Sigmoid colon (tissue), 3 donors: ENCODE results near the gene MYL9.

ENCODE experiments used
- POLR2A ChIP-seq, 2 donors: fragments of 450-650 bp; IDR thresholded peaks; one replicate each; pipeline ENCODE4 v1.6.1; 2016; ENCODE audit warnings: antibody characterized with exemption in 2 of 2, mild to moderate bottlenecking in 2 of 2, moderate library complexity in 2 of 2
- TF ChIP-seq, protein P1 (sequence below), 4 experiments: fragments of 450-650 bp in 3 of 4; fragments of 200-600 bp in 1 of 4; IDR thresholded peaks; one replicate each; pipeline ENCODE4 v1.5.1; 2016 to 2019; ENCODE audit warnings: antibody characterized with exemption in 4 of 4, mild to moderate bottlenecking in 3 of 4, moderate library complexity in 2 of 4

DNA sequence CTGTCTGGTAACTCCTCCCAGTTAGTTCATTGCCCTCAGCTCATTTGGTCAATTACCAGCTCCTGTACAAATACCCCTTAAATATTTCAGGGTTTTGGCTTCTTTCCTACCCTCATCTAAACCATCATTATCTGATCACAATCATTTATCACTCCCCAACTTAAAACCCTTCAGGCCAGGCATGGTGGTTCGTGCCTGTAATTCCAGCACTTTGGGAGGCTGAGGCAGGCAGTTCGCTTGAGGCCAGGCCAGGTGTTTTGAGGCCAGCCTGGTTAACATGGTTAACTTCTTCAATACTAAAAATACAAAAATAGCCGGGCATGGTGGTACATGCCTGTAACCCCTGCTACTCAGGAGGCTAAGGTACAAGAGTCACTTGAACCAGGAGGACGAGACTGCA, 41.5 kb downstream of the MYL9 start:
- no peak for TF ChIP-seq POLR2A (IDR thresholded peaks at IDR 0.05)
- TF ChIP-seq, protein P1, sequence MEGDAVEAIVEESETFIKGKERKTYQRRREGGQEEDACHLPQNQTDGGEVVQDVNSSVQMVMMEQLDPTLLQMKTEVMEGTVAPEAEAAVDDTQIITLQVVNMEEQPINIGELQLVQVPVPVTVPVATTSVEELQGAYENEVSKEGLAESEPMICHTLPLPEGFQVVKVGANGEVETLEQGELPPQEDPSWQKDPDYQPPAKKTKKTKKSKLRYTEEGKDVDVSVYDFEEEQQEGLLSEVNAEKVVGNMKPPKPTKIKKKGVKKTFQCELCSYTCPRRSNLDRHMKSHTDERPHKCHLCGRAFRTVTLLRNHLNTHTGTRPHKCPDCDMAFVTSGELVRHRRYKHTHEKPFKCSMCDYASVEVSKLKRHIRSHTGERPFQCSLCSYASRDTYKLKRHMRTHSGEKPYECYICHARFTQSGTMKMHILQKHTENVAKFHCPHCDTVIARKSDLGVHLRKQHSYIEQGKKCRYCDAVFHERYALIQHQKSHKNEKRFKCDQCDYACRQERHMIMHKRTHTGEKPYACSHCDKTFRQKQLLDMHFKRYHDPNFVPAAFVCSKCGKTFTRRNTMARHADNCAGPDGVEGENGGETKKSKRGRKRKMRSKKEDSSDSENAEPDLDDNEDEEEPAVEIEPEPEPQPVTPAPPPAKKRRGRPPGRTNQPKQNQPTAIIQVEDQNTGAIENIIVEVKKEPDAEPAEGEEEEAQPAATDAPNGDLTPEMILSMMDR (IDR thresholded peaks at IDR 0.05): no peak
